ENCODE results near the gene TPD52L1.

Gene TPD52L1

GRCh38 chr6:125144822-125145221 lies 8.8 kb upstream of the TPD52L1 start:
- no peak for TF ChIP-seq CTCF (IDR thresholded peaks at IDR 0.05; ENCODE audit: poor library complexity, severe bottlenecking)
- Histone ChIP-seq H3K4me1 (ENCODE audit: insufficient read depth, poor library complexity, severe bottlenecking) (peaks cover 7% of the 10 kb centered on the region), H3K4me3 (ENCODE audit: severe bottlenecking) (no peak overlapping the region), H3K27ac (ENCODE audit: poor library complexity, severe bottlenecking) (no peak overlapping the region), H3K27me3 (ENCODE audit: insufficient read depth, poor library complexity, severe bottlenecking) (no peaks in the 10 kb centered on the region), H3K9me3 (ENCODE audit: severe bottlenecking) (no peaks in the 10 kb centered on the region), H3K36me3 (ENCODE audit: low read depth) (no peaks in the 10 kb centered on the region)
- ATAC-seq (ENCODE audit: low read depth) (no peak), DNase-seq (ENCODE audit: low spot score) (no peak)

GRCh38 chr6:125149256-125150144 lies 4.1 kb upstream of the TPD52L1 start:
- Histone ChIP-seq H3K27ac (ENCODE audit: poor library complexity, severe bottlenecking) (no peak overlapping the region), H3K4me3 (ENCODE audit: severe bottlenecking) (no peak overlapping the region), H3K4me1 (ENCODE audit: insufficient read depth, poor library complexity, severe bottlenecking) (peaks cover 11% of the 10 kb centered on the region), H3K27me3 (ENCODE audit: insufficient read depth, poor library complexity, severe bottlenecking) (no peaks in the 10 kb centered on the region), H3K9me3 (ENCODE audit: severe bottlenecking) (no peaks in the 10 kb centered on the region), H3K36me3 (ENCODE audit: low read depth) (no peaks in the 10 kb centered on the region)
- ATAC-seq (ENCODE audit: low read depth) = peak; percentile 55
- DNase-seq (ENCODE audit: low spot score) = no peak
- TF ChIP-seq CTCF (IDR thresholded peaks at IDR 0.05; ENCODE audit: poor library complexity, severe bottlenecking) = no peak

- Histone ChIP-seq H3K27ac (ENCODE audit: poor library complexity, severe bottlenecking) (no peak overlapping the region), H3K9me3 (ENCODE audit: severe bottlenecking) (no peaks in the 10 kb centered on the region), H3K36me3 (ENCODE audit: low read depth) (no peaks in the 10 kb centered on the region), H3K4me3 (ENCODE audit: severe bottlenecking) (no peak overlapping the region), H3K4me1 (ENCODE audit: insufficient read depth, poor library complexity, severe bottlenecking) (peaks cover 16% of the 10 kb centered on the region), H3K27me3 (ENCODE audit: insufficient read depth, poor library complexity, severe bottlenecking) (no peaks in the 10 kb centered on the region)
- TF ChIP-seq CTCF (IDR thresholded peaks at IDR 0.05; ENCODE audit: poor library complexity, severe bottlenecking) = no peak
- DNase-seq (ENCODE audit: low spot score) = no peak
- ATAC-seq (ENCODE audit: low read depth) = no peak
Observed at GRCh38 chr6:125151700-125152099, 1.9 kb upstream of the TPD52L1 start.

GRCh38 chr6:125154118-125154760 lies 666 bp downstream of the TPD52L1 start:
- H3K27ac ChIP-seq (ENCODE audit: poor library complexity, severe bottlenecking) = peak overlapping the region; percentile 39
- DNase-seq (ENCODE audit: low spot score) = peak; percentile 53
- ATAC-seq (ENCODE audit: low read depth) = peak; percentile 40
- peak overlapping the region; percentile 83 for H3K4me3 ChIP-seq (ENCODE audit: severe bottlenecking)
- no peak for TF ChIP-seq CTCF (IDR thresholded peaks at IDR 0.05; ENCODE audit: poor library complexity, severe bottlenecking)
- peaks cover 15% of the 10 kb centered on the region for H3K4me1 ChIP-seq (ENCODE audit: insufficient read depth, poor library complexity, severe bottlenecking)
- no peaks in the 10 kb centered on the region for H3K9me3 ChIP-seq (ENCODE audit: severe bottlenecking)
- no peaks in the 10 kb centered on the region for H3K27me3 ChIP-seq (ENCODE audit: insufficient read depth, poor library complexity, severe bottlenecking)
- H3K36me3 ChIP-seq (ENCODE audit: low read depth) = peaks cover 2% of the 10 kb centered on the region
